Ovary (tissue), 9 donors: ENCODE measurements around the gene CTDSP2. TPM values are rescaled to one million over a fixed set of nuclear protein-coding genes. Genes with fewer than 3 reads are reported as not detected.

Experiments
- DNase-seq, 5 donors: peaks; one replicate each; pipeline ENCODE4 v3.0.0-alpha.2; 2019 to 2020
- H3K27ac ChIP-seq, 2 donors: fragments of 200-600 bp; one replicate each; pipeline versions ENCODE4 v1.5.1 to v1.8.0; 2019 to 2022
- H3K27me3 ChIP-seq: fragments of 200-600 bp; one replicate; pipeline ENCODE4 v1.8.0; 2022
- H3K36me3 ChIP-seq: fragments of 200-600 bp; sonication (generic); one replicate; pipeline ENCODE4 v1.5.1; 2019
- H3K4me1 ChIP-seq: one replicate; pipeline ENCODE4 v1.8.1; 2013; ENCODE audit warnings: mild to moderate bottlenecking, moderate library complexity; ENCODE audit not compliant: insufficient read depth
- H3K4me3 ChIP-seq: fragments of 200-600 bp; sonication (generic); one replicate; pipeline ENCODE4 v1.5.1; 2017
- H3K9me3 ChIP-seq, 2 donors: fragments of 200-600 bp in 1 of 2; sonication (generic) in 1 of 2; one replicate each; pipeline versions ENCODE4 v1.5.1 to v1.8.1; 2013 to 2019; ENCODE audit warnings: mild to moderate bottlenecking in 1 of 2, moderate library complexity in 1 of 2
- EP300 ChIP-seq: sonication (generic); formaldehyde crosslinking; IDR thresholded peaks from one replicate; pipeline ENCODE4 v1.6.1; 2017; ENCODE audit warnings: antibody characterized with exemption
- POLR2A ChIP-seq: fragments of 450-650 bp; IDR thresholded peaks from one replicate; pipeline ENCODE4 v1.6.1; 2017; ENCODE audit warnings: antibody characterized with exemption, mild to moderate bottlenecking, moderate library complexity
- WGBS, 3 donors: extraction: QIAGEN DNeasy Blood & Tissue Kit in 1 of 3; methylation state at CpG; one replicate each; pipeline versions ENCODE4 v1.1.5 to v1.1.7; 2013 to 2017; 5-methylcytosine and 5-hydroxymethylcytosine counted together
- intact Hi-C, 4 donors: fragments of 100-400 bp; cut with DNase I; formaldehyde crosslinking; loops; one replicate each; pipeline versions ENCODE4 v1.11.0 to v1.15.1; 2022 to 2023
- polyA plus RNA-seq, 2 donors: library from polyadenylated mRNA; stranded (reverse); fragments of 200-250 nt in 1 of 2; fragments of 350-450 nt in 1 of 2; fragmentation: Illumina TruSeq in 1 of 2; extraction: RNeasy Lipid Tissue Mini Kit (QIAGEN cat#74804) in 1 of 2; gene quantifications; one replicate each; pipeline ENCODE4 v1.2.3, GENCODE V29; 2013 to 2014
- total RNA-seq, 7 donors: library from RNA; depleted of rRNA in 2 of 7; stranded (reverse); fragments of >200 nt in 2 of 7; fragmentation: NEBNext Ultra II Directional in 3 of 7; extraction: Animal tissue kit (Norgen Biotek cat#: 25700) in 3 of 7; gene quantifications; one replicate each; pipeline versions ENCODE4 v1.1.0 to v1.2.4, GENCODE V29; 2016 to 2023
- TF ChIP-seq, protein P1 (sequence below), 3 donors: fragments of 450-650 bp in 2 of 3; fragments of 200-600 bp in 1 of 3; IDR thresholded peaks; one replicate each; pipeline versions ENCODE4 v1.5.1 to v1.8.0; 2016 to 2022; ENCODE audit warnings: antibody characterized with exemption in 3 of 3, mild to moderate bottlenecking in 1 of 3
- donor health status: DM: no; HTN: no; CAD: no; lungs with moderate emphysema.
- donor health status: DM: no; HTN: no; CAD: no.
- donor health status: Bipolar disorder and iron deficiency.
- donor health status: DM: yes; HTN: yes; CAD: no.
- donor health status: DM: no; HTN: no; CAD: no.
- donor health status: DM: yes; HTN: yes; CAD: no.

The CTDSP2 gene
- total and polyA plus RNA-seq, 9 donors = 73.1 to 212 (median 166) TPM

DNA sequence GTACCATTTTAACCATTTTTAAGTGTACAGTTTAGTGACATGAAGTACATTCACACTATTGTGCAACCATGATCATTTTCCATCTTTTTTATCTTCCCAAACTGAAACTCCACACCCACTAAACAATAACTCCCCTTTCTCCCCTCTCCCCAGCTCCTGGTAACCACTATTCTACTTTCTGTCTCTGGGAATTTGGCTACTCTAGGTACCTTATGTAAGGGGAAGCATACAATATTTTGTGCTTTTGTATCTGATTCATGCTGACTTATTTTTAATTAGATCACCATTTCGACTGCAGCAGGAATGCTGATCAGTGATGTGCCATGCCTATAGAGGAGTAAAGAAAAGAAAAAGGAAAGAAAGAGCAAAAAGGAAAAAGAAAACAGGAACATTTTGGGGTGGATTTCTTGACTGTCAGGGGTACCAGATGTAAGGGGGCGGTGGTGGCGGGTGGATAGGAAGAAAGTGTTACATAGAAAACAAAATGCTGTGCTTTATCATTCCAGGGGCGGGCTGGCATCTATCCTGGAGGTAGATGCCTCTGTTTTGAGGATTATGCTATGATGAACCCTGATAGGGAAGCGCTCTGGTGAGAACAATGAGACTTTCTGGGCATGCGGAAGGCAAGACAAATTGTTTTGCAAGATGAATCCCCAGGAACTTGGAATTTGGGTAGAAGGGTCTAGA, 45.2 kb upstream of the CTDSP2 start:
- intact Hi-C loops = loop anchor here in 1 of 4 donors (5.0 kb wide), 1 partner anchor 44 kb away; the partner anchor contains the start of gene CTDSP2
- peaks cover 55% of the 10 kb centered on the region for H3K4me1 ChIP-seq
- TF ChIP-seq EP300 = no peak
- no peak for TF ChIP-seq POLR2A
- TF ChIP-seq, protein P1, sequence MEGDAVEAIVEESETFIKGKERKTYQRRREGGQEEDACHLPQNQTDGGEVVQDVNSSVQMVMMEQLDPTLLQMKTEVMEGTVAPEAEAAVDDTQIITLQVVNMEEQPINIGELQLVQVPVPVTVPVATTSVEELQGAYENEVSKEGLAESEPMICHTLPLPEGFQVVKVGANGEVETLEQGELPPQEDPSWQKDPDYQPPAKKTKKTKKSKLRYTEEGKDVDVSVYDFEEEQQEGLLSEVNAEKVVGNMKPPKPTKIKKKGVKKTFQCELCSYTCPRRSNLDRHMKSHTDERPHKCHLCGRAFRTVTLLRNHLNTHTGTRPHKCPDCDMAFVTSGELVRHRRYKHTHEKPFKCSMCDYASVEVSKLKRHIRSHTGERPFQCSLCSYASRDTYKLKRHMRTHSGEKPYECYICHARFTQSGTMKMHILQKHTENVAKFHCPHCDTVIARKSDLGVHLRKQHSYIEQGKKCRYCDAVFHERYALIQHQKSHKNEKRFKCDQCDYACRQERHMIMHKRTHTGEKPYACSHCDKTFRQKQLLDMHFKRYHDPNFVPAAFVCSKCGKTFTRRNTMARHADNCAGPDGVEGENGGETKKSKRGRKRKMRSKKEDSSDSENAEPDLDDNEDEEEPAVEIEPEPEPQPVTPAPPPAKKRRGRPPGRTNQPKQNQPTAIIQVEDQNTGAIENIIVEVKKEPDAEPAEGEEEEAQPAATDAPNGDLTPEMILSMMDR (IDR thresholded peaks at IDR 0.05) = no peak
- peak overlapping the region; percentile 69 to 100 for H3K27ac ChIP-seq
- DNase-seq = no peak
- 83 to 86% (median 85%) methylated on average over 6 of the region's 6 CpGs for WGBS, 3 donors
- H3K27me3 ChIP-seq = no peaks in the 10 kb centered on the region
- H3K9me3 ChIP-seq = no peaks in the 10 kb centered on the region
- H3K36me3 ChIP-seq = no peaks in the 10 kb centered on the region
- H3K4me3 ChIP-seq = no peak overlapping the region

DNA sequence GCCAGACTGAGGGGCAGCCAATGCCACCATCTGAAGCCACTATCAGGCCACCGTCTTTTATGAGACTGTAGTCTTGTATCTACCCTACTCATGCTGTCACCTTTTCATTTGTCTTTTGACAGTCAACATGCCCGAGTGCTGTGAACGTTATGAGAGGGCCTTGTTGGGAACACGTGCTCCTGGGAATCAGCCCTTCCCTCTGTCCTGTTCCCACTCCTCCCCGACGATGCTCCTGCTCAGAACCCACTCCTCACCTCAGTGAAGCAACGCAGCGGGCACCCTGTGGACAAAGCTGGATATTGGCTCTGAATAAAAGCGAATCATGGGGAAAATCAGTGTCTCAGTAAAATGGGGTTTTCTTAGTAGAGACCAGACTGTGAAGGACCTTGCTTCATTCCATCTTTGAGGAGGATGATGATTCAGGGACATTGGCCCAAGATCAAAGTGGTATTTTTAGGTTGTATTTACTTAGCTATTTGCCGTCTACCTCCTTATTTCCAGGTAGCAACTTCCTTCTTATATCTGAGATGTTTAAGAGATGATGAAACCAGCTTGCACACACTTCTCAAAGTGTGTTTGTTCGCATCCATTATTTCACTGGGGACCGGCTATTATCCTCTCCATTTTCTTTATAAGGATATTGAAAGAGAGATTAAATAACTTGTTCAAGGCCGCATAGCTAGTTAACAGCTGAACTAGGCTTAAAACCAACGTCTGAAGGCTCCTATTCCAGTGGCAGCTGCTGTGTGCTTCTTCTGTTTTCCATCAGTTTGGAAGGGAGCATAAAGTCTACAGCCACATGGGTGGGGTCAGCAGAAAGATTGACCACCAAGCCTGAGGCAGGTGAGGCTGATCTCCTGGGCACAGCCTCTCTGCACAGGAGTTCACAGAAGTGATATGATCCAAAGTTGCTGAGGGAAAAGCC, 43.9 kb upstream of the CTDSP2 start:
- intact Hi-C loops = loop anchor here in 1 of 4 donors (5.0 kb wide), 1 partner anchor 43 kb away; the partner anchor contains the start of gene CTDSP2
- Histone ChIP-seq H3K4me3 (no peak overlapping the region), H3K36me3 (no peaks in the 10 kb centered on the region), H3K9me3 (no peaks in the 10 kb centered on the region), H3K27me3 (no peaks in the 10 kb centered on the region), H3K27ac (peak overlapping the region; percentile 86 to 100), H3K4me1 (peaks cover 51% of the 10 kb centered on the region)
- WGBS, 3 donors = 47 to 52% (median 50%) methylated on average over 14 of the region's 14 CpGs
- DNase-seq = peak in 1 of 5 donors; percentile 37
- TF ChIP-seq, protein P1 (IDR thresholded peaks at IDR 0.05) = no peak
- TF ChIP-seq EP300 (no peak), POLR2A (no peak)

DNA sequence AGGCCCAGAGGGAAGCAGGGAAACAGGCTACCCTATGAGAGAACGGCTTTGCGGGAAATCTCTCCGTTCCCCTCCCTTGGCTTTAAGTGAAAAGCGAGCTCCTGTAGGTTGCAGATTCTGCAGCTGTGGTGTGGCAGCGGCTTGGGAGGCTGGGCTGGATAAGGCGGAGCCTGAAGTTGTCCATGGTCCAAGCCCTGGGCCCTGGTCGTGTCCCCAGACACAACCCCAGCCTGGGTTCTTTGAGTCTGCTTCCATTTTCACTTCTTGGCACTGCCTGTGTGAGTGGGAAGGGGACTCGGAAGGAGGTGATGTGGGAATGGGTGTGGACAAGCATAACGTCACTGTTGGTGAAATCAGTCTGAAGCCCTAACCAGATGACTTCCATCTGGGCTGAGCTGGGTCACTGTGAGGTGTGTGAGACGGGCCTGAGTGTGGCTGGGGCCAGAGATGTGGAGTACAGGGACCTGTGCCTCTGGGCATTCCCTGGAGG, 43.0 kb upstream of the CTDSP2 start:
- peak; percentile 79 to 89 (median 80) for DNase-seq
- WGBS, 3 donors = 13 to 19% (median 16%) methylated on average over 10 of the region's 10 CpGs
- H3K4me3 ChIP-seq = peak overlapping the region; percentile 24
- intact Hi-C loops = loop anchor here in 1 of 4 donors (2.0 kb wide), 1 partner anchor 25 kb away; no protein-coding TSS in a partner anchor
- TF ChIP-seq, protein P1 (IDR thresholded peaks at IDR 0.05) = no peak
- TF ChIP-seq EP300 = peak; percentile 88
- peak; percentile 83 for TF ChIP-seq POLR2A
- H3K36me3 ChIP-seq = no peaks in the 10 kb centered on the region
- H3K4me1 ChIP-seq = peaks cover 46% of the 10 kb centered on the region
- no peaks in the 10 kb centered on the region for H3K9me3 ChIP-seq
- H3K27me3 ChIP-seq = no peaks in the 10 kb centered on the region
- H3K27ac ChIP-seq = peak overlapping the region; percentile 86 to 100

DNA sequence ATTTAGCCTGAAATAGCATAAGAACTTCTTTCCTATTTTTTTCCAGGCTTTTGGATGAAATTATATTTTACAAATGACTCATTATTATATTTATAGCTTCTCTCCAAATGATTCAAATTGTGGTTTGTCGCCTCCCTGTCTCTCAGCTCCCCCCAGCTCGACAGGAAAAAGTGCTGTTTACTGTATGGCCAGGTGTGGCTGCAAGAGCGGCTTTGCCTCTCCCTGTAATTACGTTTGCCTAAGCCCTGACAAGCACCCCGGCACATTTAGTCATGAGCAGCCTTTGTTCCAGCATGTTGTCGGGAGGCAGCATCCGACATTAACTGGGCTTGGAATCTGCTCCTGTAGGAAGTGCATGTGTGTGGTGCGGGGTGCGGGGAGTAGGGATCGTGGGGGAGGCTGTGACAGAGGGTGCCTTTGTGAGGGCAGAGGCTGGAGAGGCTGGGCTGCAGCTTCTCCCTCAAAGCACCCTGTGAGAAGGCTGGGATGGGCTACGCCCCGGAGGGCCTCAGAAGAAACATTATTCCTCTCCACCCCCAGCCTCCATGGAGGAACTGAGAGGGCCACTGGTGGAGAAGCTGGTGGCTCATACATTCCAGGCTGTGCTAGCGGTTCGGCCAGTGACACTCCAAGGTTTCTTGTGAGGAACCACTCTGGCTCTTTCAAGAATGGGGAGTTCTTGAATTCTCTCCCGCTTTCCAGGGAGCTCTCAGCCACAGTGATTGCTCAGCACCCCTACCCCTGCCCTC, 42.1 kb upstream of the CTDSP2 start:
- Histone ChIP-seq H3K27ac (peak overlapping the region; percentile 86 to 100), H3K9me3 (no peaks in the 10 kb centered on the region), H3K4me1 (peaks cover 44% of the 10 kb centered on the region), H3K4me3 (no peak overlapping the region), H3K36me3 (no peaks in the 10 kb centered on the region), H3K27me3 (no peaks in the 10 kb centered on the region)
- TF ChIP-seq POLR2A (no peak), EP300 (no peak)
- TF ChIP-seq, protein P1 (IDR thresholded peaks at IDR 0.05) = no peak
- DNase-seq = peak; percentile 41 to 67 (median 58)
- intact Hi-C loops = loop anchor here in 1 of 4 donors (2.0 kb wide), 1 partner anchor 24 kb away; no protein-coding TSS in a partner anchor
- WGBS, 3 donors = 19 to 30% (median 19%) methylated on average over 15 of the region's 15 CpGs
